NCI-H128 (cell line): Measurements from ENCODE around the gene ZNF423.
"Not testable (repeated sequence)": the region's sequence is repeated elsewhere in the genome, so short reads cannot be mapped to it uniquely, and the experiment has no call there.

ENCODE experiments used
- DNase-seq: peaks from one replicate; lab custom pipeline; 2025; ENCODE audit not compliant: unreplicated experiment; lab: John Stamatoyannopoulos, UW

ZNF423 gene

DNA sequence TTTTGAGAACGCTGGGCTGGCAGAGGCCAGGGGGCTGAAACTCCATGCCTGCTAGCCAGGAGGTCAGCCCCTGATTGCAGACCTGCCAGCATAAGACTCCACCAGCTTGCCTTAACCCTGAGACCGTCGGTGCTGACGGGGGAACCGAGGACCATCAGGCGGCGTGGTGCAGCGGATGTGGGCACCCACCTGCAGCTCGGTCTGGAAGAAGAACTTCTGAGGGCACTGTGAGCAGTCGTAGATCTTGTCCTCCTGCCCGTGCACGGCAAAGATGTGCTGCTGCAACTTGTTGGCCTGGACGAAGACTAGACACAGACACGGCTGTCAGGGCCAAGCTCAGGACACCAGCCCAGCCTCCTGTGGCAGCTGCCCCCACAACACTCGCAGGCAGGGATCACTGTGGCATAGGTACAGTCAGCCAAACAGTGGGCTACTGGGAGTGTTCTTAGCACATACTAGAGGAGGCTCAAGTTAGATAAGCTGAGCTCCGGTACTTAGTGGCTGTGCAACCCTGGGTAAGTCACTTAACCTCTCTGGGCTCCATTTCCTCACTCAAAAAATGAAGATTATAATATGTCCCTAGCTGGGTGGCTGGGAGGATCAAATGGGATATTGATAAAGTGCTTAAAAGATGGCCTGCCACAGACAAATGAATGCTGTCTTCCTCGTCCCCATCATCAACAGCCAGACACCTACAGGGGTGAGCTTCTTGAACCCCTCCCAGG is 332.3 kb downstream of the ZNF423 start:
- no peak for DNase-seq

DNA sequence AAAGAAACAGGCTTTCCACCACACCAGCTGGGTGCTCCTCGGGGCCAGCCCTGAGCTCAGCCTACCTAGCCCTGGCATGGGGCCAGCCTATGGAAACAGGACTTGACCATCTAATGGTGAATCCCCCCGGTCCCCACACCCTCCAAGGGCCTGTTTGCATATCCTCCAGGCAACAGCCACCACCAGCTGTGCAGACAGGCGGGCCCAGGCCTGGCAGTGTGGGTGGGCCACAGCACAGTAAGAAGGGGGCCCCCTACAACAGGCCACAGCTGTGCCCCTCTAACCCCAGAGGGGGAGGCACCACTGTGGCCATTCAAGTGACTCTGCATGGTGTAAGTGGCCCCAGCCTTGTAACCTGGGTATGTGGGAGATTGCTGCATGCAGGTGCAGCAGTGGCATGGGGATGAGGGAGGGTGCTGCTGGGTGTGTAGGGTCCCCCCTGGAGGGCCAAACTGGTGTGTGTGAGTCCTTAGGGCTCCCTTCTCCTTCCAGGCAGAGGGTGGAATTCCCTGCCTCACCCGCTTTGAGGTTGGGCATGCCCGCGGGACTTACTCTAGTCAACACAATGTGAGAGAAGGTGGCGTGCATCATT is 334.1 kb downstream of the ZNF423 start:
- no peak for DNase-seq

DNA sequence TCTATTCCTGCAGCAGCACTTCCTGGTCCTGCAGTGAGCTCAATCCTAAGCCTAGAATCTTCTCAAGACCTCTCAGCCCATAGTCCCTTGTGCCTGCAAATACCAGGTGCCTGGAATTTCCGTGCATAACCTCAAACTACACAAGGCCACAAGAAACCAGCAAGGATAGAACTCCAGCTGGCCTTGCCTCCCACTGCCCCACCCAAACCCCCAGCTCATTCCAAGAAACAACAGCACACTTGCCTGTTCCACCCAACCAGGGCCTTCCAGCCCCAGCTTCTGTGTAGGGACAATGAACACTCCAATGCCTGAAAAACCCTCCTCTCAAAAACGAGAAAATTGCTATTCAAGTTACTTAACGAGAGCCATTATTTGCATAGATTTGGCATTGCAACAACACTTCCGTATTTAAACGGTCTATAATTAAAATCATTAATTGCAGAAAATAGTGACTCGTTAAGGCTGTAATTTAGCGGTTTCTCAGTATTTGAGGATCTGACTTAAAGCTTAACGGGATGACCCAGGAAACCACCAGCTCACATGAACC is 335.3 kb downstream of the ZNF423 start:
- DNase-seq, result no peak

DNA sequence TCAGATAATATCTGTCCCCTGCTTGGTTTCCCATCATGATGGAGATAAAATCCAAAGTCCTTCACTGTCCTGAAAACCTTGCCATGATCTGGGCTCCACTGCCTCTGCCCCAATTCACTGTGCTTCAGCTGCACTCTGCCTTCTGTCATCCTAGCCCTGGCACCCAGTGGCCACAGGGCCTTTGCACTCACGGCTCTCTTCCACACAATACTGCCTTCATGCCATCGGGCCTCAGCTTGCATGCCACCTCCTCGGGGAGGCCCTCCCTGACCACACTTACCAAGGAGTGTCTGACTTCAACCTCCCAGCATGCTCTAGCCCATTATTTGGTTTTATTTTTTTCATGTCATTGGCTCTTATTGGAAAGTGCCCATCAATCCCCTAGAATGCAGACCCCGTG is 336.2 kb downstream of the ZNF423 start:
- no peak for DNase-seq

DNA sequence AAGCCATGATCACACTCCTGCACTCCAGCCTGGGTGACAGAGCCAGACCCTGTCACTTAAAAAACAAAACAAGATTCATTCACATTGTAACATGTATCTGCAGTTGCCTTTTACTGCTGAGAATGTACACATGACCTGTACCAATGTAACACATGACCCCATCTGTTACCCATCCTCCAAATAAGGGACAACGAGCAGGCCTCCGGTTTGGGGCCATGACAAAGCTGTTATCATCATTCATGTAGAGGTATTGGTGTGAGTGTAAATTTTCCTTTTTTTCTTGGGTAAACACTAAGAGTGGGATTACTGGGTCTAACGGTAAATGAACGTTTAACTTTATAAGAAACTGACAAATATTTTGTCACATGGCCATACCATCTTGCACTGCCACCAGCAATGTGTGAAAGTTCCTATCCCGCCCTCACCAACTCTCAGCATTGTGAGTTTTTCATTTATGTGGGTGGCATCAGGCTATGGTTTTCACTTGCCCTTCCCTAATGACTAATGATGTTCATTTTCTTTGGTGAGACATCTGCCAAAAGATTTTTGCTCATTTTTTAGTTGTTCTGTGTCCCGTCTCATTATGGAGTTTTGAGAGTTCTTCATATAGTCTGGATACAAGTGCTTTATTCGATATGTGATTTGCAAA is 336.8 kb downstream of the ZNF423 start:
- DNase-seq, result no peak

DNA sequence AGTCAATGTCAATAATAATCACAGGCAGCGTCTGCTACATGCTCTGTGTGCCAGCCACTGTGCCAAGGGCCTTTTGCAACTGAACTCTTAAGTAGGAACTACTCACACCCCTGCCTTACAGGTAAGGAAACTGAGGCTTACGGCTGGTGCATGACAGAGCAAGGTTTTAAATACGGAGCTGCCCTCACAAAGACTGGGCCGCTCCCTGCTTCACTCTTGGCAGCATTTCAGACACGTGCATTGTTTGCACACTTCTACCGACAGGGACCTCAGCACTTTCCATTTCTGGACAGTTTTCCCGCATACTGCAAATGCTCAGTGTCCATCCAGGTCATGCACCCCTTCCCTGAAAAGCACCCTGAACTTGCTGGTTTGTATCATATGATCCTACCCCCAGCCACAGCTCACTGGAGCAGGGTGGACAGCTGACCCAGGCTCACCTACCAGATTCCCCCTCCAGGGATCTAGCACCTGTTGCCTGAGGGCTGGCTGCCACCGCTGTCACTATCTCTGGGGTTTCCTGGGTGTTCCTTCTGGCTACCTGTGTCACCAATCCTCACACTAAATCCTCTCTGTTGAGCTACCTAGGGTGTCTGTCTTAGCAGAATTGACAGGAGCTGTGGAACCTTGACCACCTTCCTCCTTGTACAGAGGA is 339.4 kb downstream of the ZNF423 start:
- DNase-seq, result no peak

DNA sequence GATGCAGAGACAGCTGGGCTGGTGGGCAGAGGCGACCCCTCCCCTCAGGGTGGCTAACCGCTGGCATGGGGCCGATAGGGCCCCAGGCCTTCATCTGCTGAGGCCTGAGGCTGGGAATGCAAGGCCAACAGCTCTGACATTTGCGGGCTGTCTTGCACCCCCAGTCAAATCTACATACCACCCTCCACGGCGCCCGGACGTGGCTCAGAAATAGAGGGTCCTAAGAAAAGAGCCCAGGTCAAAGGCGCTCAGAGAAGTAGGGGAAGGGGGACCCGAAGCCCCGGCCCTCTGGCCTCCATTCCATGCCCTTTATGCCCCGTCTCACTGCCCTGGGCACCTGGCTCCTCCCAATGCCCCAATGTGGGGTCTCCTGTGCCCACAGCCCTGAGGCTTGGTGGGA is 340.1 kb downstream of the ZNF423 start:
- no peak for DNase-seq

DNA sequence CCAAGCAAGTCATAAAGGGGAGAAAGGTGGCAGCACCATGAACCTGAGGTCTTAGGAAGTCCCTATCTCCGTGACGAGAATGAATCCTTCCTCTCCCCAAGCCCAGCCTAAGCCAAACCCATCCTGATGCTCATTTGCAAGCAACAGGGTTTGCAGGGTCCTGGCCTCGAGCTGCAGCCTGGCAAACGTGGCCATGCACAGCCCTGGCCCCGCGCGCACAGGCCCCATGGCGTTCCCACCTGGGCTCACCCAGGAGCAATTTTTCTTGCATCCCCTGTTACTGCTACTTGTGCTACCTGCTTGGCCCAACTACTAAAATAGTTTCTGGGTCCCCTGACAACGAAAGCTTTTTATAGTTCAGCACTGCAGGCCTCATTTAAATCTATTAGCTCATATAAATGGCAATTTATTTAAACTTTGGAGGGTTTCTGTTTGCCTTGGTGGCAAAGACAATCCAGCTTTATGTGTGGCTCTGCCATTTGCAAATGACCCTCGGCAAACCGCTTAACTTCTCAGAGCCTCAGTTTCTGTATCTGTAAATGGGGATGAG is 340.8 kb downstream of the ZNF423 start:
- DNase-seq, result no peak

DNA sequence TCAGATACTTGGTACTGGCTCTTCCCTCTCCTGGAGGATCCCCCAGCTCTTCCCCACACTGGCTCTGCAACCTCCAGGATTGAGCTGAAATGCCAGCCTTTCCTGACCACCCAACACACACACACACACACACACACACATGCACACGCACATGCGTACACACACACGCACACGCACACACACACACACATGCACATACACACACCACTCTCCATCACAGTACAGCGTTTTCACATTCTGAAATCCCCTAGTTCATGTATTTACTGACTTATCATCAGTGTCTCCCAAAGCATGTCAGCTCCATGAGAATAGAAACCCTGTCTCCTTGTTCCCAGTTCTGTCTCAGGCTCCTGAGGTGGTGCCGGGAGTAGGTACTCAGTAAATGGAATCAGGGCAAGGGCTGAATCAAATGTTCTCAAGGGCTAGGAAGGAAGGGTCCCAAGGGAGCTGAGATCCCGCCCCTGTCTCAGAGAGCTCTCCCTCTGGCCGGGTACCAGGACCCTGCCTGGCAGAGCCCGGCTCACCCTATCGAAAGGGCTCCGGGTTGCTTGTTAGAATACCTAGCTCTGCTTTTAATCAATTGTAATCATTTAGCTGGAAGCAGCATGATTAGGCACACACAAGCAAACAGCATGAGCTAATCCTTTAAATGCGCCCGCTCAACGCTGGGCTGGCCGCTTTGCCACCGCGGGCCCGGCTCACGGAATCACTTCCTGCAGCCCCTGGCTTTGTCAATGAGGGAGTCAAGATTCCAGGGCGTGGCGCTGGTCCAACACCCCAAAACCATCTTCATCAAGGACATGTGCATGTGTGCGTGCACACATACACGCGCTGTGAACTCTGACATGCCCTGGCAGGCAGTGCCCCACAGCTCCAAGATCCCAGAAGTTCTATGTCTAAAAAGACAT is 341.6 kb downstream of the ZNF423 start:
- no peak for DNase-seq

DNA sequence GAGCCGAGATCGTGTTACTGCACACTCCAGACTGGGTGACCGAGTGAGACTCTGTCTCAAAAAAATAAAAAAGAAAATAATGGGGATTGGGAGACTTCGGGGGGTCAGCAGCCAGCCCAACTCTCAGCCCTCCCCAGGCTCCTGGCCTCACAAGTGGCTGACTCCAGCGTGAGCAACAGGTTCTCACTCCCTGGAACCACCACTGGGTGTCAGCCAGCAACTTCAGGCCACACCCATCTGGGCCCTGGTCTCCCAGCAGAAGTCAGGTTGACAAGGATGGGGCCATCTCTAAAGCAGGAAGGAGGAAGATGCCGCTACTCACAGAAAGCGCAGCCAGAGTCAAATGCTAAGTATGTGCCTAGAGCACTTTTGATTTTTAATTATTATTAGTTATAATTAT is 342.9 kb downstream of the ZNF423 start:
- DNase-seq, result no peak

DNA sequence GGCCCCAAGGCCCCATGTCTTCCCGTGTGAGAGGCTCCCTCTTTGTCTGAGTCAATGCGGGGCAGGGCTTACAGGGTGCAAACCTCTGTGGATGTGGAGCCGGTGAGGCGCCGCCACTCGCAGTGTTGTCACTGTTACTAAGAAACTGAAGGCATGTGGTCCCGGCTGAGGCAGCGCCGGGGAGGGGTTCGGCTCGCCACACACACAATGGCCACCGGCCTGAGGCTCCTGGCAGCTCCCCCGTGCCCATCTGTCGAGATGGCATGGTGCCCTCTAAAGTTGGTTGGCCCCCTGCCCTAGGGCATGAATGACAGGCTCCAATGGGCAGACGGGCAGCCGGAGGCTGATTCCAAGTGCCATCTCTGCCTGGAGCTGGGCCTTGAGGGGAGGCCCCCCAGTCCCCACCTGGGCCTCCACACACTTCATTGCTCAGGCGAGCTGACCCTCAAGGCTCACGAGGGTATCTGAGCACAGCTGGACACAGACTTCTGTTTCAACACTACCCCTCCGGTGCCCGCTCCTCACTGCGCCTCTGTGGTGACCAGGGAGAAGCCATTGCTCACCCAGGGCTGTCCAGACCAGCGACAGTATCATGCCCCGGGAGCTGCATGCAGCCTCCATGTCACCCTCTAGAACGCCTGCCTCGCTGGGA is 345.1 kb downstream of the ZNF423 start:
- DNase-seq, result no peak

DNA sequence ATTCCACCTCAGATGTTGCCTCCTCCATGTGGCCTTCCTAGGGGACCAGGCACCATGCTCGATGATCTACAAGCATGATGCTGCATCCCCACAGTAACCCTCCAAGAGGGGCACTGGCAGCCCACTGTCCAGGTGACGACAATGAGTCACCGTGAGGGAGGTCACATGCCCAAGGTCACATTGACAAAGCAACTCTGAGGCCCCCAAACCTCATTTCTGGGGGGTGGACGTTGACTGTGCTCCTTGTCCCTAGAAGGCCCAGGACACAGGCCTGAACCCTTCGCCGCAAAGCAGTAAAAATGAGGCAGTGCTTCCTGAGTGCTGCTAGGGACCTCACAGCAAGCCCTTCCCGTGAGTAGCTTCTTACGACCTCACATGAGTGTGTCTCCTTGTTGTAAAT is 345.8 kb downstream of the ZNF423 start:
- no peak for DNase-seq

DNA sequence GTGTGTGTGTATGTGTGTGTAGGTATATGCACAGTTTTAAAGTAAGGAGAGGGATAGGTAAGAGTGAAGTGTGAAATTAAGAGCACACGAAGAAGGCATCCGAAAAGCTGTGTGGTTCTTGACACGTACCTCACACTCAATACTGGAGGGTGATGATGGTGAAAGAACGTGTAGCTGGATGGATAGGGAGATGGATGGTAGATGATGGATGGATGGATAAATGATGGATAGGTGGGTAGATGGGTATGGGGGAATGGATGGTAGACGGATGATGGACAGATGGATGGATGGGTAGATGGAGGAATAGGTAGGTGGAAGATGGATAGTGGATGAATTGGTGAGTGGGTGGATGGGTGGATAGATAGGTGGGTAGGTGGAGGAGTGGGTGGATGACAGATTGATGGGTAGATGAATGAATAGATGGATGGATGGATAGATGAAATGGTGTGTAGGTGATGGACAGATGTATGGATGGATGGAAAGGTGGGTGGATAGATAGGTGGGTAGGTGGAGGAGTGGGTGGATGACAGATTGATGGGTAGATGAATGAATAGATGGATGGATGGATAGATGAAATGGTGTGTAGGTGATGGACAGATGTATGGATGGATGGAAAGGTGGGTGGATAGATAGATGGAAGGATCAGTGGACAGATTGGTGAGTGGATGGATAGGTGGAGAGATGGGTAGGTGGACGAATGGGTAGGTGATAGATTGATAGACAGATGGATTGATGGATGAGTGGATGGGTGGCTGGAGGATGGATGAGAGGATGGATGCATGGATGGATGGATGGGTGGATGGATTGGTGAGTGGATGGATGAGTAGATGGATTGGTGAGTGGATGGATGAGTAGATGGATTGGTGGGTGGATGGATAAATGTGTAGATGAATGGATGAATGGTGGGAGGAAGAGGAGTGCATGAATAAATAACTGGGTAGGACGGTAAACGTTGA is 349.6 kb downstream of the ZNF423 start:
- not testable (repeated sequence) for DNase-seq

DNA sequence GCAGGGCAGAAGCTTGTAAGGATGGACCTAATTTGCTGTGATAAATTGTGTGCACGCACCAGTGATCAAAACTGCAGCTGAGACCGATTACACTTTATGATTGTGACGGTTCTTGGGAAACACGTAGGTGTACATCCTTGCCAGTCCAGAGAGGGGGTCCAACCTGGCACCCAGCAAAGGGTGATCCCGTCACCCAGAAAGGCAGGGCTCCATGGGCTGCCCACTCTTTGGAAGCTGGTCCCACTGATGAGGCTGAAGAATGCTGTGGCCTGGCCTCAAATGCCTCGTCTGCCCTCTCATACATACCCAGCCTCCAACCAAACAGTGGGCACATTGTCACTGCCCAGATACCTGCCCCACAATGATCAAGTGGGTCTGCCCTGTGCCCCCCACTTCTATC is 350.4 kb downstream of the ZNF423 start:
- DNase-seq, result no peak

DNA sequence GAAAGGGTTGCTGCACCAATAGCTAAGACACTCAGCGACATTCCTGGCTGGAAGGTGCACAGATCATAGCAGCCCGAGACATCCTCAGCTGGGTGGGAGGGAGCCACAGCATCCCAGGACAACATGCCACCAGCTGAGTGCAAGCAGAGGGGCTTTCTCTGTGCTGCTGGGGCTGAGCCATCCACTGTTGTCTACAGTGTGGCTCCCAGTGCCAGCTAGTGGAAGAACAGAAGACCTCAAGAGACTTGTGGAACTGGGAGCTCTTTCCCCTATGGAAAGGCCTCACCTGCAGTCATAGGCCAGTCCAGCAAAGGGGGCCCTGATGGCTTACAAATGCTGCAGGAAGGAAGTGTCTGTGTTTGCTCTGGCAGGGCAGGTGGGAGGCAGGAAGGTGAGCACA is 351.3 kb downstream of the ZNF423 start:
- DNase-seq, result no peak

DNA sequence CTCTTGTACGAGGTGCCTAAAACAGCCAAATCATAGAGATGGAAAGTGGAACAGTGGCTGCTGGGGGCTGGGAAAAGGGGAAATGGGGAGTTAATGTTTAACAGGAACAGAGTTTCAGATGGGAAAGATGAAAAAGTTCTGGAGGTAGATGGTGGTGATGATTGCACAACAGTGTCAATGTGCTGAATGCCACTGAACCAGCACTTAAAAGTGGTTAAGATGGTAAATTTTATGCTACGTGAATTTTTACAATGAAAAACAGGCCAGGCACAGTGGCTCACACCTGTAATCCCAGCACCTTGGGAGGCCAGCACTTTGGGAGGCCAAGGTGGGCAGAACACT is 351.9 kb downstream of the ZNF423 start:
- no peak for DNase-seq

DNA sequence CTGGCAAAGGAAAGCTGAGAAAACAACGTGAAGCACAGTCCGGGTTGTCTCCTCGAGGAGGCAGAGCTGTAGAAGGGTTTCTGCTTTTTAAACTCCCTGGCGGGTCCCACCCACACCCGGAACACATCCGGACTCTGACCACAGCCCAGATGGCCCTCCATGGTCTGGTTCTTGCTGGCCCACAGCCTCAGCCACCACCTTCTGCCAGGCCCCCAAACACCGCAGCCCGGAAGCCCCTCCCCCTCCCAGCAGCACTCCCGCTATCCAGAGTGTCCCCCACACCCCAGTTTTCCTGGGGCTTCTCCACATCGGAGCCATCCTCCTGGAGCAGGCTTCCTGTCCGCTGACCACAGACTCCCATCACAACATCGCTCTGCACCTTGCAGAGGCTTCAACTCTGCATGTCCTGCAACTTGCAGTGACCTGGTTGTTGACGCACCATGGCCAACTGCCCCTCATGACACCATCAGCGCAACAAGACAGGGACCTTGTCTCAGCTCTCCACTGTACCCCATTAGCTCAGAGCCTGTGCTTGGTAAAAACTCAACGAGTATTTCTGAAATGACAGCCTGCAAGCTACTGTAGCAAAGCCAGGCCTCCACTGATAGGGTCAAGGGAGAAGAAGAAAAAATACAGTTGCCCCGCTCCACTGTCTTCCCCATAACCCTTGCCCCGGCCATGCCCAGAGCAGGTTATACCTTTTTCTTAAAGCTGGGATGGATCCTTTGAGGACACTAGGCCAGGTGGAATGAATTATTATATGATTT is 352.5 kb downstream of the ZNF423 start:
- DNase-seq, result no peak
